Measurements from ENCODE around the gene C10orf62.

DNA sequence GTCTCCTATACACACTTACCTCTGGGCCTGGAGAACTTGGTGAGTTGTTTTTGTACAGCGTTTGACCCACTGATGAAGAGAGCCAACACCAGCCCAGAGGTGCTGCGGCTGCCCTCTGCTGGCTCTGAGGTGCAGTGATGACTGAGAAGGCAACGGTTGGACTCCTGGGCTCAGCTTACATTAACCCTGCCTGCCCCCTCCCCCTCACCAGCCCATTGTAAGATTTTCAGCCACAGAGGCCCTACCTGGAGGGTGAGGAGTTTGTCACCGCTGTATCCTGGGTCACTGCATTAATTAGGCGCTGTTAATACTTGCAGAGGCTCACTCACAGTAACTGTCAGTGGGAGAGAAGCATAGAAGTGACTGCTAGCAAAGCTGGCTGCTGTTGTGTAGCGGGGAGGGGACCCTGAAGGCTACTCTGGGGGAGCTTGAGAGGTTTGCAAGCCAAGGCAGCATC is 35.9 kb upstream of the C10orf62 start:
- TF ChIP-seq, protein P1, sequence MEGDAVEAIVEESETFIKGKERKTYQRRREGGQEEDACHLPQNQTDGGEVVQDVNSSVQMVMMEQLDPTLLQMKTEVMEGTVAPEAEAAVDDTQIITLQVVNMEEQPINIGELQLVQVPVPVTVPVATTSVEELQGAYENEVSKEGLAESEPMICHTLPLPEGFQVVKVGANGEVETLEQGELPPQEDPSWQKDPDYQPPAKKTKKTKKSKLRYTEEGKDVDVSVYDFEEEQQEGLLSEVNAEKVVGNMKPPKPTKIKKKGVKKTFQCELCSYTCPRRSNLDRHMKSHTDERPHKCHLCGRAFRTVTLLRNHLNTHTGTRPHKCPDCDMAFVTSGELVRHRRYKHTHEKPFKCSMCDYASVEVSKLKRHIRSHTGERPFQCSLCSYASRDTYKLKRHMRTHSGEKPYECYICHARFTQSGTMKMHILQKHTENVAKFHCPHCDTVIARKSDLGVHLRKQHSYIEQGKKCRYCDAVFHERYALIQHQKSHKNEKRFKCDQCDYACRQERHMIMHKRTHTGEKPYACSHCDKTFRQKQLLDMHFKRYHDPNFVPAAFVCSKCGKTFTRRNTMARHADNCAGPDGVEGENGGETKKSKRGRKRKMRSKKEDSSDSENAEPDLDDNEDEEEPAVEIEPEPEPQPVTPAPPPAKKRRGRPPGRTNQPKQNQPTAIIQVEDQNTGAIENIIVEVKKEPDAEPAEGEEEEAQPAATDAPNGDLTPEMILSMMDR (IDR thresholded peaks at IDR 0.05) = peak; percentile 42 to 70 (median 51)
- no peak for TF ChIP-seq POLR2A (IDR thresholded peaks at IDR 0.05)
